ENCODE results near the gene ANKRD33. TPM values are rescaled to one million over a fixed set of nuclear protein-coding genes. Genes with fewer than 3 reads are reported as not detected.

ANKRD33 gene
- total RNA-seq, 2 donors from 2014 or later, result not detected

Other genes with a start within 250 kb of the ANKRD33 start
- under 1 TPM in 1 of 2 donors, not detected in 1; 0.28 TPM for gene FIGNL2, start 39.4 kb upstream of the ANKRD33 start, total RNA-seq
- gene ACVRL1, start 19.4 kb downstream of the ANKRD33 start, total RNA-seq, result 10 to 100 TPM; 81.4 to 90.2 TPM
- 10 to 100 TPM in 1 of 2 donors, 1 to 10 TPM in 1; 9.9 to 24.4 TPM for gene ACVR1B, start 63.6 kb downstream of the ANKRD33 start, total RNA-seq
- 10 to 100 TPM; 17.0 to 21.9 TPM for gene TAMALIN, start 118.8 kb downstream of the ANKRD33 start, total RNA-seq
- 100 to 1,000 TPM; 112 to 468 TPM for gene NR4A1, start 163.3 kb downstream of the ANKRD33 start, total RNA-seq
- 10 to 100 TPM; 43.0 to 46.6 TPM for gene ATG101, start 181.9 kb downstream of the ANKRD33 start, total RNA-seq
- gene SMIM41, start 191.6 kb downstream of the ANKRD33 start, total RNA-seq, result 1 to 10 TPM in 1 of 2 donors, not detected in 1; 1.8 TPM

Measured in thoracic aorta (tissue), 2 donors.